ENCODE data around the gene IFT88.

IFT88 gene

GRCh38 chr13:20585371-20585770 is 18.4 kb downstream of the IFT88 start:
- no peak for ATAC-seq
- Mint-ChIP-seq H3K27ac (no peak overlapping the region), H3K27me3 (no peaks in the 10 kb centered on the region), H3K36me3 (peaks cover 52% of the 10 kb centered on the region), H3K4me3 (no peak overlapping the region), H3K4me1 (peaks cover 6% of the 10 kb centered on the region), H3K9me3 (peaks cover 5% of the 10 kb centered on the region)

DNA sequence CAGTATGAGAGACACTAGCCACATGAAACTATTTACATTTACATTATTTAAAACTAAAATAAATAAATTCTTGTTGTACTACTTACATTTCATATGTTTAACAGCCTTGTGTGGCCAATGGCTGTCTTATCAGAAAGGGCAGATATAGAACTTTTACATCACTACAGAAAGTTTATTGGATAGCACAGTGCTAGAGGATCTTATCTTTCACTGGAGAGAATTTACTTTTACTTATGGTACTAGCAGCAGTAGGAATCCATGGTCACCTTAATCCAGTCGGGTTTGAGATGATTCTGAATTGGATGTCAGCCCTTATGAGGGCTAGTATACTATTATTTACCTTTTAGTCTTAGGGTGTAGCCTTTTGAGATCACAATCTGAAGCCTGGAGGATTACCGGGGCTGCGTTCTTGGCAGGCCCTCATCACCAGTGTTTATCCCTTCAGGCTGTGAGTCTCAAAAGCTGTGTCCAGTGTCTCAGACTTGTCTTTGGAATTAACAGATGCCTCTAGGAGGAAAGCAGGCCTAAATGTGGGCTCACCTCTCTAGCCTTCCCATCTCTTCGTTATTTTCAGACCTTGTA is 21.7 kb downstream of the IFT88 start:
- peaks cover 5% of the 10 kb centered on the region for H3K9me3 Mint-ChIP-seq
- peaks cover 6% of the 10 kb centered on the region for H3K4me1 Mint-ChIP-seq
- no peak overlapping the region for H3K4me3 Mint-ChIP-seq
- H3K27me3 Mint-ChIP-seq = no peaks in the 10 kb centered on the region
- H3K36me3 Mint-ChIP-seq = peaks cover 33% of the 10 kb centered on the region
- ATAC-seq = no peak
- H3K27ac Mint-ChIP-seq = no peak overlapping the region

- H3K27me3 Mint-ChIP-seq = no peaks in the 10 kb centered on the region
Observed at GRCh38 chr13:20590561-20590960, 23.6 kb downstream of the IFT88 start.

GRCh38 chr13:20592606-20593005 is 25.6 kb downstream of the IFT88 start:
- no peaks in the 10 kb centered on the region for H3K27me3 Mint-ChIP-seq
- peaks cover 16% of the 10 kb centered on the region for H3K36me3 Mint-ChIP-seq
- no peaks in the 10 kb centered on the region for H3K9me3 Mint-ChIP-seq
- peaks cover 6% of the 10 kb centered on the region for H3K4me1 Mint-ChIP-seq
- no peak overlapping the region for H3K27ac Mint-ChIP-seq
- no peak overlapping the region for H3K4me3 Mint-ChIP-seq
- no peak for ATAC-seq

More at GRCh38 chr13:20590561-20590960, 23.6 kb downstream of the IFT88 start:
- Mint-ChIP-seq H3K4me3 (no peak overlapping the region), H3K9me3 (no peaks in the 10 kb centered on the region), H3K4me1 (peaks cover 6% of the 10 kb centered on the region), H3K27ac (no peak overlapping the region), H3K36me3 (peaks cover 23% of the 10 kb centered on the region)
- ATAC-seq = no peak

- no peak for ATAC-seq
- H3K27ac Mint-ChIP-seq = no peak overlapping the region
- peaks cover 10% of the 10 kb centered on the region for H3K36me3 Mint-ChIP-seq
- H3K4me3 Mint-ChIP-seq = no peak overlapping the region
- H3K27me3 Mint-ChIP-seq = no peaks in the 10 kb centered on the region
- H3K9me3 Mint-ChIP-seq = no peaks in the 10 kb centered on the region
- no peaks in the 10 kb centered on the region for H3K4me1 Mint-ChIP-seq
Observed at GRCh38 chr13:20594280-20594679, 27.3 kb downstream of the IFT88 start.

DNA sequence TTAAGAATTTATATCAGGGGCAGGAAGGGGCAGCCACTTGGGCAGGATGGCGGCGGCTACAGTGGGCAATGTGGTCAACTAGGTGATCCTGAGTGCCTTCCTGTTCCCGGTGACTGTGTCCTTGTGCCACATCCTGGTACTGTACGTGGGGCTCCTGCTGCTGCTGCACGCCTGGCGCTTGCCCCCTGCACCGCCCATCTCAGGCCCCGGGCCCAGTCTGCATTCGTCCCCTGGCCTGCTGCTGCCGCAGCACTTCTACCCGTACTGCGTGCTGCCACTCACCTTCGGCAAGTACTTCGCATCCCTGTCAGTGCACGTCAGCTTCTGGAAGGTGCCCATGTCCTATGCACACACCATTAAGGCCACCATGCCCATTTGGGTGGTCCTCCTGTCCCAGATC is 40.1 kb downstream of the IFT88 start:
- H3K4me3 Mint-ChIP-seq = no peak overlapping the region
- no peaks in the 10 kb centered on the region for H3K9me3 Mint-ChIP-seq
- no peaks in the 10 kb centered on the region for H3K4me1 Mint-ChIP-seq
- no peak for ATAC-seq
- no peak overlapping the region for H3K27ac Mint-ChIP-seq
- no peaks in the 10 kb centered on the region for H3K27me3 Mint-ChIP-seq
- H3K36me3 Mint-ChIP-seq = peaks cover 29% of the 10 kb centered on the region

GRCh38 chr13:20608438-20609020 is 41.6 kb downstream of the IFT88 start:
- no peaks in the 10 kb centered on the region for H3K9me3 Mint-ChIP-seq
- no peak for ATAC-seq
- no peak overlapping the region for H3K27ac Mint-ChIP-seq

DNA sequence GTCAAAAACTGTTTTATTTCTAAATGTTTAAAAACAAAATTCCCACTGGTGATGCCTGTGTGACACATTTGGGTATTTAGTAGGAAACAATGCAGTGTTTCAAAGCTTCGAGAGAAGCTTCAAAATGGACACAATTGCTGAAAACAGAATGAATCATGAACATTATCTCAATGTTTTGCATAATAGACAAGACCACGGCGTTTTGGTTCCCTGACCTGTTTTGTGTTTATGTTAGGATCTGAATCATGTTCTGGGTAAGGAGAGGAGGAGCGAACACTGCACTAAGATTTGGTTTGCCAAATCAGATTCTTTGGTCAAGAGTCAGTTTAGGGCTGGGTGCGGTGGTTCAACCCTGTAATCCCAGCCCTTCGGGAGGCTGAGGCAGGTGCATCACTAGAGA is 42.2 kb downstream of the IFT88 start:
- no peak for ATAC-seq
- Mint-ChIP-seq H3K9me3 (no peaks in the 10 kb centered on the region), H3K36me3 (peaks cover 29% of the 10 kb centered on the region), H3K27me3 (no peaks in the 10 kb centered on the region), H3K4me1 (no peaks in the 10 kb centered on the region), H3K4me3 (no peak overlapping the region), H3K27ac (no peak overlapping the region)

More at GRCh38 chr13:20608438-20609020, 41.6 kb downstream of the IFT88 start:
- no peaks in the 10 kb centered on the region for H3K27me3 Mint-ChIP-seq
- no peaks in the 10 kb centered on the region for H3K4me1 Mint-ChIP-seq
- H3K4me3 Mint-ChIP-seq = no peak overlapping the region
- H3K36me3 Mint-ChIP-seq = peaks cover 29% of the 10 kb centered on the region

GRCh38 chr13:20610006-20610405 is 43.0 kb downstream of the IFT88 start:
- H3K27ac Mint-ChIP-seq = no peak overlapping the region
- no peak overlapping the region for H3K4me3 Mint-ChIP-seq
- ATAC-seq = no peak
- H3K27me3 Mint-ChIP-seq = no peaks in the 10 kb centered on the region
- peaks cover 29% of the 10 kb centered on the region for H3K36me3 Mint-ChIP-seq
- no peaks in the 10 kb centered on the region for H3K9me3 Mint-ChIP-seq
- H3K4me1 Mint-ChIP-seq = no peaks in the 10 kb centered on the region

- ATAC-seq = no peak
- Mint-ChIP-seq H3K36me3 (peaks cover 11% of the 10 kb centered on the region), H3K27me3 (no peaks in the 10 kb centered on the region), H3K4me3 (no peak overlapping the region), H3K9me3 (no peaks in the 10 kb centered on the region), H3K4me1 (no peaks in the 10 kb centered on the region), H3K27ac (no peak overlapping the region)
Observed at GRCh38 chr13:20616059-20616797, 49.3 kb downstream of the IFT88 start.

DNA sequence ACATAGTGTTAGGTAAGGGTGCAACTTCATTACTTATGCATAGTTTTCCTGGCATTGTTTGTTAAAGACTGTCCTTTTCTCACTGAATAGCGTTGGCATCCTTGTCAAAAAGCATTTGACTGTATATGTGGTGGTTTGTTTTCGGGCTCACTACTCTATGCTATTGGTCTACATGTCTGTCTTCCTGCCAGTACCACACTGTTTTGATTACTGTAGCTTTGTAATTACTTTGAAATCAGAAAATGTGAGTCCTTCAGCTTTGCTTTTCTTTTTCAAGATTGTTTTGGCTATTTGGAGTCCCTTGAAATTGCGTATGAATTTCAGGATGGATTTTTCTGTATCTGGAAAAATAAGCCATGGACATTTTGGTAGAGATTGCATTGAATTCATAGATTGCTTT is 56.0 kb downstream of the IFT88 start:
- H3K4me1 Mint-ChIP-seq = no peaks in the 10 kb centered on the region
- no peaks in the 10 kb centered on the region for H3K27me3 Mint-ChIP-seq
- peaks cover 5% of the 10 kb centered on the region for H3K9me3 Mint-ChIP-seq
- peaks cover 59% of the 10 kb centered on the region for H3K36me3 Mint-ChIP-seq
- no peak overlapping the region for H3K4me3 Mint-ChIP-seq
- H3K27ac Mint-ChIP-seq = no peak overlapping the region
- no peak for ATAC-seq

GRCh38 chr13:20624213-20624612 is 57.3 kb downstream of the IFT88 start:
- H3K9me3 Mint-ChIP-seq = peaks cover 5% of the 10 kb centered on the region
- H3K27ac Mint-ChIP-seq = no peak overlapping the region
- peaks cover 59% of the 10 kb centered on the region for H3K36me3 Mint-ChIP-seq

GRCh38 chr13:20633802-20634201 is 66.8 kb downstream of the IFT88 start:
- ATAC-seq = no peak
- H3K36me3 Mint-ChIP-seq = peaks cover 33% of the 10 kb centered on the region

More at GRCh38 chr13:20624213-20624612, 57.3 kb downstream of the IFT88 start:
- H3K4me1 Mint-ChIP-seq = no peaks in the 10 kb centered on the region
- no peak overlapping the region for H3K4me3 Mint-ChIP-seq
- no peaks in the 10 kb centered on the region for H3K27me3 Mint-ChIP-seq
- no peak for ATAC-seq

GRCh38 chr13:20636079-20636478 is 69.1 kb downstream of the IFT88 start:
- Mint-ChIP-seq H3K27ac (no peak overlapping the region), H3K36me3 (peaks cover 28% of the 10 kb centered on the region), H3K4me1 (no peaks in the 10 kb centered on the region), H3K4me3 (no peak overlapping the region), H3K9me3 (no peaks in the 10 kb centered on the region), H3K27me3 (no peaks in the 10 kb centered on the region)
- no peak for ATAC-seq

More at GRCh38 chr13:20633802-20634201, 66.8 kb downstream of the IFT88 start:
- Mint-ChIP-seq H3K27me3 (no peaks in the 10 kb centered on the region), H3K4me3 (no peak overlapping the region), H3K4me1 (no peaks in the 10 kb centered on the region), H3K9me3 (no peaks in the 10 kb centered on the region), H3K27ac (no peak overlapping the region)

GRCh38 chr13:20637811-20638210 is 70.9 kb downstream of the IFT88 start:
- Mint-ChIP-seq H3K4me1 (no peaks in the 10 kb centered on the region), H3K36me3 (peaks cover 14% of the 10 kb centered on the region), H3K9me3 (no peaks in the 10 kb centered on the region), H3K4me3 (no peak overlapping the region), H3K27ac (no peak overlapping the region), H3K27me3 (no peaks in the 10 kb centered on the region)
- ATAC-seq = no peak

DNA sequence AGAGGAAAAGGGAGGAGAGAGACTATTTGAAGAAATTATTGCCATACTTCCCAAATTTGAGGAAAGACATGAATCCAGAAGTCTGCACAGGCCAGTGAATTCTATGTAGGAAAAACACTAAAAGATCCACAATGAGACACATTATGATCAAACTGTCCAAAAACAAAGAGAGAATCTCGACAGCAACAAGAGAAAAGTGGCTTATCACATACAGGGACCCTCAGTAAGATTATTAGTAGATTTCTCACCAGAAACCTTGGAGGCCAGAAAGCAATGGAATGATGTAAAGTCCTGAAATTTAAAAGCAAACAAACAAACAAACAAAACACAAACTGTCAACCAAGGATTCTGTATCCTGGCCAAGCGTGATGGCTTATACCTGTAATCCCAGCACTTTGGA is 80.8 kb downstream of the IFT88 start:
- Mint-ChIP-seq H3K27me3 (no peaks in the 10 kb centered on the region), H3K27ac (no peak overlapping the region), H3K4me3 (no peak overlapping the region), H3K9me3 (peaks cover 10% of the 10 kb centered on the region), H3K4me1 (no peaks in the 10 kb centered on the region), H3K36me3 (peaks cover 26% of the 10 kb centered on the region)
- ATAC-seq = no peak
